Stomach (tissue), 9 donors: Measurements from ENCODE around the gene RARRES2. TPM values are rescaled to one million over a fixed set of nuclear protein-coding genes. Genes with fewer than 3 reads are reported as not detected.
A peak's percentile ranks its signal among the peaks of the same experiment; 100 is the strongest.

ENCODE experiments used
- DNase-seq, 2 donors: peaks; one replicate each; pipeline versions ENCODE4 v3.0.0 to v3.0.0-alpha.2; 2013 to 2019
- H3K27ac ChIP-seq, 5 donors: fragments of 200-600 bp in 4 of 5; sonication (generic) in 4 of 5; one replicate each; pipeline ENCODE4 v1.5.1; 2013 to 2019; ENCODE audit warnings: mild to moderate bottlenecking in 1 of 5, moderate library complexity in 1 of 5
- H3K27me3 ChIP-seq, 3 donors: fragments of 200-600 bp; sonication (generic); one replicate each; pipeline ENCODE4 v1.5.1; 2017 to 2019; ENCODE audit warnings: mixed run types in 1 of 3
- H3K36me3 ChIP-seq, 4 donors: fragments of 200-600 bp; sonication (generic); 1 replicate in 3 of 4; 2 replicates in 1 of 4; pipeline ENCODE4 v1.5.1; 2016 to 2019
- H3K4me1 ChIP-seq, 4 donors: fragments of 200-600 bp; sonication (generic); one replicate each; pipeline ENCODE4 v1.5.1; 2016 to 2019
- H3K4me3 ChIP-seq, 4 donors: fragments of 200-600 bp; sonication (generic) in 3 of 4; one replicate each; pipeline ENCODE4 v1.5.1; 2016 to 2019; ENCODE audit warnings: mild to moderate bottlenecking in 1 of 4
- H3K9me3 ChIP-seq, 4 donors: fragments of 200-600 bp; sonication (generic); one replicate each; pipeline ENCODE4 v1.5.1; 2016 to 2019
- CTCF ChIP-seq, 7 experiments: fragments of 450-650 bp in 4 of 7; fragments of 200-600 bp in 3 of 7; sonication (generic) in 3 of 7; IDR thresholded peaks; one replicate each; pipeline ENCODE4 v1.5.1; 2016 to 2019; ENCODE audit warnings: antibody characterized with exemption in 7 of 7, control low read depth in 2 of 7, mild to moderate bottlenecking in 1 of 7
- EP300 ChIP-seq: sonication (generic); formaldehyde crosslinking; IDR thresholded peaks from one replicate; pipeline ENCODE4 v1.6.1; 2017; ENCODE audit warnings: antibody characterized with exemption
- POLR2A ChIP-seq, 4 donors: fragments of 450-650 bp; IDR thresholded peaks; one replicate each; pipeline ENCODE4 v1.6.1; 2016; ENCODE audit warnings: antibody characterized with exemption in 4 of 4, control low read depth in 2 of 4, mild to moderate bottlenecking in 1 of 4, moderate library complexity in 1 of 4
- POLR2AphosphoS5 ChIP-seq, 3 donors: sonication (generic); formaldehyde crosslinking; IDR thresholded peaks; one replicate each; pipeline ENCODE4 v1.6.1; 2016; ENCODE audit warnings: antibody characterized with exemption in 3 of 3
- WGBS, 5 donors: extraction: QIAGEN DNeasy Blood & Tissue Kit in 3 of 5; methylation state at CpG; one replicate each; pipeline versions ENCODE4 v1.1.5 to v1.1.7; 2013 to 2018; 5-methylcytosine and 5-hydroxymethylcytosine counted together
- intact Hi-C: fragments of 100-400 bp; cut with DNase I; formaldehyde crosslinking; loops from one replicate; pipeline ENCODE4 v1.15.1; 2023; ENCODE audit warnings: low total_unique reads
- polyA plus RNA-seq, 3 donors: library from polyadenylated mRNA; stranded (reverse); fragments of 200-250 nt; gene quantifications; one replicate each; pipeline ENCODE4 v1.2.3, GENCODE V29; 2013
- total RNA-seq, 5 donors: library from RNA; depleted of rRNA; stranded (reverse); fragments of >200 nt; gene quantifications; one replicate each; pipeline versions ENCODE4 v1.1.0 to v1.2.3, GENCODE V29; 2014 to 2016
- donor health status: healthy with polysubstance abuse.
- donor health status: Bipolar disorder and iron deficiency.
- donor health status: healthy.

Gene RARRES2
- total and polyA plus RNA-seq, 8 donors = 33.5 to 244 (median 126) TPM

DNA sequence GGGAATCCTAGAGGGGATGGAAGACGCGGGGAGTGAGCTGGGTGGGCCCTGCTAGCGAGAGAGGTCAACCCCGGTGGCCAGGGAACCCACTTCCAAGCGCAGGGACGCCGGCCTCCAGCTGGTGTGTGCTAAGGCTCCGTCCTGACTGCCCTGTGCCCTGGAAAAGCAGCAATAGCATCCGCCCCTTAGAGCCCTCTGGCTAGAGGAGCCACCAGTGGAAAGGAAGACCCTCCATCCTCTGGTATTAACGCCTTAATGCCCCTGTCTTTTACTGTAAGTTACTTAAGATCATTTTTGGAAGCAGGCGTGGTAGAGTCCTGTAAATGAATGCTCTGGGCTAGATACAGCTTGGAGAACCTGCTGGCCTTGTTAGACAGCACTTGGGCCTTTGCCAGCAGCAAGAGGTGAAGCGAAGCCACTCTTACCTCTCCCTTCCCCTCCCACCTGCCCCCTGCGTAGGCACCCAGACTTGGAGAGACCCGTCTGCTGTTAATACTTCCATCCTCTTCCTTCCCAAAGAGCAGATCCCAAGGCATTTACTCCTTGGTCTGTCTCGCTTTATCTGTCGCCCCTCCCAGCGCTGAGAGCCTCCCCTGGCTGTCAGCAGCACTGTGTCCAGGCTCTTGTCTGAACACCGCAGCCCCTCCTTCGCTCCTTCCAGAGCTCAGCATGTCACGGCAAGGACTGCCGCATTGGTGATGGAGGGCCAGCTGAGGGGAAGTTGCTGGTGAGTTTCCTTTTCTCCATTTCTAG lies 31.8 kb upstream of the RARRES2 start:
- H3K36me3 ChIP-seq = peaks cover 29 to 49% (median 42%) of the 10 kb centered on the region in 4 donors
- intact Hi-C loops = no loop called here
- H3K4me1 ChIP-seq = peaks cover 27 to 79% (median 69%) of the 10 kb centered on the region in 4 donors
- peak; percentile 52 to 81 for DNase-seq
- H3K9me3 ChIP-seq = no peaks in the 10 kb centered on the region
- 58 to 74% (median 63%) methylated on average over 18 to 21 of the region's 21 CpGs for WGBS, 5 donors
- no peaks in the 10 kb centered on the region for H3K27me3 ChIP-seq
- H3K27ac ChIP-seq = peak overlapping the region in 3 of 5 donors; percentile 15 to 55 (median 26)
- TF ChIP-seq POLR2AphosphoS5 (IDR thresholded peaks at IDR 0.05) = no peak
- no peak for TF ChIP-seq CTCF (IDR thresholded peaks at IDR 0.05)
- no peak for TF ChIP-seq POLR2A (IDR thresholded peaks at IDR 0.05)
- TF ChIP-seq EP300 = no peak
- H3K4me3 ChIP-seq = no peak overlapping the region

- intact Hi-C loops = no loop called here
- H3K36me3 ChIP-seq = peaks cover 29 to 49% (median 42%) of the 10 kb centered on the region in 4 donors
- DNase-seq = no peak
- no peaks in the 10 kb centered on the region for H3K27me3 ChIP-seq
- TF ChIP-seq CTCF (IDR thresholded peaks at IDR 0.05) (no peak), EP300 (no peak), POLR2A (IDR thresholded peaks at IDR 0.05) (no peak), POLR2AphosphoS5 (IDR thresholded peaks at IDR 0.05) (no peak)
- no peaks in the 10 kb centered on the region for H3K9me3 ChIP-seq
- peak overlapping the region in 1 of 4 donors; percentile 5 for H3K4me3 ChIP-seq
- WGBS, 5 donors = 70 to 89% (median 86%) methylated on average over 22 to 79 of the region's 79 CpGs
- H3K27ac ChIP-seq = peak overlapping the region in 3 of 5 donors; percentile 15 to 55 (median 26)
- H3K4me1 ChIP-seq = peaks cover 31 to 79% (median 69%) of the 10 kb centered on the region in 4 donors
These were observed 31.0 kb upstream of the RARRES2 start for GRCh38 chr7:150372271-150373048.

- no peak for DNase-seq
- H3K27me3 ChIP-seq = no peaks in the 10 kb centered on the region
- H3K27ac ChIP-seq = no peak overlapping the region
- no peak for TF ChIP-seq POLR2AphosphoS5 (IDR thresholded peaks at IDR 0.05)
- TF ChIP-seq EP300 = no peak
- no peak for TF ChIP-seq POLR2A (IDR thresholded peaks at IDR 0.05)
- TF ChIP-seq CTCF (IDR thresholded peaks at IDR 0.05) = no peak
- peak overlapping the region in 1 of 4 donors; percentile 5 for H3K4me3 ChIP-seq
- 90 to 98% (median 94%) methylated on average over 17 to 30 of the region's 30 CpGs for WGBS, 5 donors
- peaks cover 31 to 79% (median 65%) of the 10 kb centered on the region in 4 donors for H3K4me1 ChIP-seq
- H3K9me3 ChIP-seq = no peaks in the 10 kb centered on the region
- peaks cover 29 to 49% (median 42%) of the 10 kb centered on the region in 4 donors for H3K36me3 ChIP-seq
- intact Hi-C loops = no loop called here
These were observed 30.5 kb upstream of the RARRES2 start for GRCh38 chr7:150371996-150372270.

DNA sequence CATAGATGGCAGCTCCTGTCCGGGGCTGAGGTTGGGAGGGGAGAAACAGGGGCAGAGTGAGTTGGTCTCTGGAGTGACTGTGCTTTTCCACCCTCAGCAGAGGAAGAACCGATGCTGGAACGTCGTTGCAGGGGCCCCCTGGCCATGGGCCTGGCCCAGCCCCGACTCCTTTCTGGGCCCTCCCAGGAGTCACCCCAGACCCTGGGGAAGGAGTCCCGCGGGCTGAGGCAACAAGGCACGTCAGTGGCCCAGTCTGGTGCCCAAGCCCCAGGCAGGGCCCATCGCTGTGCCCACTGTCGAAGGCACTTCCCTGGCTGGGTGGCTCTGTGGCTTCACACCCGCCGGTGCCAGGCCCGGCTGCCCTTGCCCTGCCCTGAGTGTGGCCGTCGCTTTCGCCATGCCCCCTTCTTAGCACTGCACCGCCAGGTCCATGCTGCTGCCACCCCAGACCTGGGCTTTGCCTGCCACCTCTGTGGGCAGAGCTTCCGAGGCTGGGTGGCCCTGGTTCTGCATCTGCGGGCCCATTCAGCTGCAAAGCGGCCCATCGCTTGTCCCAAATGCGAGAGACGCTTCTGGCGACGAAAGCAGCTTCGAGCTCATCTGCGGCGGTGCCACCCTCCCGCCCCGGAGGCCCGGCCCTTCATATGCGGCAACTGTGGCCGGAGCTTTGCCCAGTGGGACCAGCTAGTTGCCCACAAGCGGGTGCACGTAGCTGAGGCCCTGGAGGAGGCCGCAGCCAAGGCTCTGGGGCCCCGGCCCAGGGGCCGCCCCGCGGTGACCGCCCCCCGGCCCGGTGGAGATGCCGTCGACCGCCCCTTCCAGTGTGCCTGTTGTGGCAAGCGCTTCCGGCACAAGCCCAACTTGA lies 29.9 kb upstream of the RARRES2 start:
- 80 to 84% (median 82%) methylated on average over 28 to 48 of the region's 48 CpGs for WGBS, 5 donors
- intact Hi-C loops = no loop called here
- H3K27ac ChIP-seq = peak overlapping the region in 4 of 5 donors; percentile 87 to 97 (median 94)
- H3K27me3 ChIP-seq = no peaks in the 10 kb centered on the region
- peaks cover 31 to 74% (median 63%) of the 10 kb centered on the region in 4 donors for H3K4me1 ChIP-seq
- H3K9me3 ChIP-seq = no peaks in the 10 kb centered on the region
- DNase-seq = no peak
- TF ChIP-seq POLR2A (IDR thresholded peaks at IDR 0.05) (no peak), CTCF (IDR thresholded peaks at IDR 0.05) (no peak), EP300 (no peak), POLR2AphosphoS5 (IDR thresholded peaks at IDR 0.05) (no peak)
- peak overlapping the region in 2 of 4 donors; percentile 71 to 95 for H3K4me3 ChIP-seq
- H3K36me3 ChIP-seq = peaks cover 29 to 49% (median 42%) of the 10 kb centered on the region in 4 donors
